NCI-H187 treated with DMSO at 0.1 percent for 48 hours (cell line): ENCODE measurements around the gene CXorf49B.
"Not testable (repeated sequence)": the region's sequence is repeated elsewhere in the genome, so short reads cannot be mapped to it uniquely, and the experiment has no call there.

Experiments
- DNase-seq: peaks from one replicate; lab custom pipeline; 2025; lab: John Stamatoyannopoulos, UW

The CXorf49B gene

GRCh38 chrX:71763049-71763448 lies at the start of gene CXorf49B:
CXorf49B (plus strand) TSS chrX:71763349; CDS start chrX:71763424, 75 bp downstream.
- DNase-seq = not testable (repeated sequence)

- not testable (repeated sequence) for DNase-seq
These were observed 49.1 kb upstream of the CXorf49B start for GRCh38 chrX:71714064-71714463.

- not testable (repeated sequence) for DNase-seq
These were observed 47.6 kb upstream of the CXorf49B start for GRCh38 chrX:71715551-71715950.

- not testable (repeated sequence) for DNase-seq
These were observed 46.8 kb upstream of the CXorf49B start for GRCh38 chrX:71716323-71716722.

GRCh38 chrX:71718185-71718584 lies 45.0 kb upstream of the CXorf49B start, which contains the start of gene CXorf49:
CXorf49 (minus strand) TSS chrX:71718285; CDS start chrX:71718151, 134 bp downstream.
- DNase-seq = not testable (repeated sequence)

GRCh38 chrX:71719195-71719594 lies 44.0 kb upstream of the CXorf49B start:
- not testable (repeated sequence) for DNase-seq

- not testable (repeated sequence) for DNase-seq
These were observed 42.8 kb upstream of the CXorf49B start for GRCh38 chrX:71720289-71720886.

- not testable (repeated sequence) for DNase-seq
These were observed 2.4 kb upstream of the CXorf49B start for GRCh38 chrX:71760688-71761281.

GRCh38 chrX:71764832-71765231 lies 1.7 kb downstream of the CXorf49B start:
- not testable (repeated sequence) for DNase-seq

- not testable (repeated sequence) for DNase-seq
These were observed 2.5 kb downstream of the CXorf49B start for GRCh38 chrX:71765613-71766012.

- DNase-seq = not testable (repeated sequence)
These were observed 4.0 kb downstream of the CXorf49B start for GRCh38 chrX:71767134-71767533.

- DNase-seq = not testable (repeated sequence)
These were observed 15.2 kb downstream of the CXorf49B start for GRCh38 chrX:71778322-71778721.

GRCh38 chrX:71782225-71782949 lies 19.2 kb downstream of the CXorf49B start:
- not testable (repeated sequence) for DNase-seq

- DNase-seq = not testable (repeated sequence)
These were observed 19.8 kb downstream of the CXorf49B start for GRCh38 chrX:71782950-71783299.

- not testable (repeated sequence) for DNase-seq
These were observed 20.6 kb downstream of the CXorf49B start for GRCh38 chrX:71783569-71784347.

GRCh38 chrX:71784348-71784983 lies 21.3 kb downstream of the CXorf49B start:
- not testable (repeated sequence) for DNase-seq

GRCh38 chrX:71806450-71806849 lies 43.3 kb downstream of the CXorf49B start:
- DNase-seq = not testable (repeated sequence)

- no peak for DNase-seq
These were observed 46.7 kb downstream of the CXorf49B start for GRCh38 chrX:71809886-71810285.

- DNase-seq = no peak
These were observed 51.2 kb downstream of the CXorf49B start for GRCh38 chrX:71814123-71814912.

- no peak for DNase-seq
These were observed 52.2 kb downstream of the CXorf49B start for GRCh38 chrX:71815121-71815905.
